ENCODE results near the gene TUBG2.
"Not testable (repeated sequence)": the region's sequence is repeated elsewhere in the genome, so short reads cannot be mapped to it uniquely, and the experiment has no call there.

The TUBG2 gene

DNA sequence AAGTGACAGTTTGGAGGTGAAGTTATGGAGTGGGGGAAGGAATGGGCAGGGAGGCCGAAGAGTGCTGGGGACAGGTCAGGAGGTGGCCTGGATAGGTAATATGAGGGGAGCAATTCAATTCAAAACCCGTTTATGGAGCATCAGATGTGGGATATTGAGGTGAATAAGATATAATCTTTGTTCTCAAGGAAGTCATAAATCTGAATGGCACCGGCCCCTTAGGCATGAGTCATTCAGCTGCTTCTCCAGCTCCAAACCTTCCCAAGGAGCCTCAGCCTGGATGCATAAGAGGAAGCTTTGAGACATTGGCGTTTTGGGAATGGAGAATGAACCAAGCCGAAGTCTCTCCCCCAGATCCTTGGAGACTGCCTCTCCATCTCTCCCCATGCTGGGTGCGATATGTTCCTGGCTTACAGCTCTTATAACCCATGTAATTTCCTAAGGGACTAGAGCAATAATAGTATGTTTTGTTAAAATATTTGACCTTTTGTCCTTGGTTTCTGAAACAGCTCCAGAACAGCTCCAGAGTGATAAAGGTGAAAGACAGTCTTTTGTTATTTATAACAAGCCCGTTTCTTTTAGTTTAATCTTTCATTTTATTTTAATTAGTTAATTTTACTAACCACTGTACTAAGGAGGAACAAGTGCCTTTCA lies 1.7 kb downstream of the TUBG2 start:
- Histone ChIP-seq H3K9me3 (ENCODE audit: control insufficient read depth, low read length) (no peaks in the 10 kb centered on the region), H3K36me3 (ENCODE audit: control insufficient read depth, insufficient read depth, low read length) (no peaks in the 10 kb centered on the region), H3K4me3 (ENCODE audit: low read length) (no peak overlapping the region), H3K9ac (ENCODE audit: low read length) (no peak overlapping the region), H3K27me3 (ENCODE audit: control insufficient read depth, insufficient read depth, low read length) (no peaks in the 10 kb centered on the region), H3K4me1 (ENCODE audit: control insufficient read depth, insufficient read depth, low read length) (peaks cover 10% of the 10 kb centered on the region)

DNA sequence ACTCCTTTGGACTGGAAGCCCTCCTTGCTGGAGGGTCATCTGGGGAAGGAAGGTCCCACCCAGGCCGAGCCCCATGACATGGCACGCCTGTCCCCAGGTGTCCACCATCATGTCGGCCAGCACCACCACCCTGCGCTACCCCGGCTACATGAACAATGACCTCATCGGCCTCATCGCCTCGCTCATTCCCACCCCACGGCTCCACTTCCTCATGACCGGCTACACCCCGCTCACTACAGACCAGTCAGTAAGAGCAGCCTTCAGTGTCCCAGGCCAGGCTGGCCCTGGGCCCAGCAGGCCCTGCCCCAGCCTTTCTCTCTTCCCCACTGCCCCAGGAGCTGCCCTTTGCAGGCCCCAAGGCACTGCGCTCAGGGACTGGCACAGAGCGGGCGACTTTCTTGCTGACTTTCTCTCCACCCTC lies 6.5 kb downstream of the TUBG2 start:
- Histone ChIP-seq H3K36me3 (ENCODE audit: control insufficient read depth, insufficient read depth, low read length) (peaks cover 8% of the 10 kb centered on the region), H3K4me1 (ENCODE audit: control insufficient read depth, insufficient read depth, low read length) (peaks cover 32% of the 10 kb centered on the region), H3K4me3 (ENCODE audit: low read length) (no peak overlapping the region), H3K27me3 (ENCODE audit: control insufficient read depth, insufficient read depth, low read length) (no peaks in the 10 kb centered on the region), H3K9ac (ENCODE audit: low read length) (no peak overlapping the region), H3K9me3 (ENCODE audit: control insufficient read depth, low read length) (no peaks in the 10 kb centered on the region)

DNA sequence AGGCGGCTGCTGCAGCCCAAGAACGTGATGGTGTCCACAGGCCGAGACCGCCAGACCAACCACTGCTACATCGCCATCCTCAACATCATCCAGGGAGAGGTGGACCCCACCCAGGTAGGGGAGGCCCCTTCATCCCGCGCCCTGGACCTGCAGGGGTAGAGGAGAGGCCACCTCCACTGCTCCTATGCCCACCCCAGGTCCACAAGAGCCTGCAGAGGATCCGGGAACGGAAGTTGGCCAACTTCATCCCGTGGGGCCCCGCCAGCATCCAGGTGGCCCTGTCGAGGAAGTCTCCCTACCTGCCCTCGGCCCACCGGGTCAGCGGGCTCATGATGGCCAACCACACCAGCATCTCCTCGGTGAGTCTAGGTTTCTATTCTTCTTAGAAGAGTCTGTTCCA lies 7.0 kb downstream of the TUBG2 start:
- H3K4me3 ChIP-seq (ENCODE audit: low read length); H3K9me3 ChIP-seq (ENCODE audit: control insufficient read depth, low read length); H3K27me3 ChIP-seq (ENCODE audit: control insufficient read depth, insufficient read depth, low read length); H3K9ac ChIP-seq (ENCODE audit: low read length): not testable (repeated sequence)
- Histone ChIP-seq H3K36me3 (ENCODE audit: control insufficient read depth, insufficient read depth, low read length) (peaks cover 14% of the 10 kb centered on the region), H3K4me1 (ENCODE audit: control insufficient read depth, insufficient read depth, low read length) (peaks cover 32% of the 10 kb centered on the region)

DNA sequence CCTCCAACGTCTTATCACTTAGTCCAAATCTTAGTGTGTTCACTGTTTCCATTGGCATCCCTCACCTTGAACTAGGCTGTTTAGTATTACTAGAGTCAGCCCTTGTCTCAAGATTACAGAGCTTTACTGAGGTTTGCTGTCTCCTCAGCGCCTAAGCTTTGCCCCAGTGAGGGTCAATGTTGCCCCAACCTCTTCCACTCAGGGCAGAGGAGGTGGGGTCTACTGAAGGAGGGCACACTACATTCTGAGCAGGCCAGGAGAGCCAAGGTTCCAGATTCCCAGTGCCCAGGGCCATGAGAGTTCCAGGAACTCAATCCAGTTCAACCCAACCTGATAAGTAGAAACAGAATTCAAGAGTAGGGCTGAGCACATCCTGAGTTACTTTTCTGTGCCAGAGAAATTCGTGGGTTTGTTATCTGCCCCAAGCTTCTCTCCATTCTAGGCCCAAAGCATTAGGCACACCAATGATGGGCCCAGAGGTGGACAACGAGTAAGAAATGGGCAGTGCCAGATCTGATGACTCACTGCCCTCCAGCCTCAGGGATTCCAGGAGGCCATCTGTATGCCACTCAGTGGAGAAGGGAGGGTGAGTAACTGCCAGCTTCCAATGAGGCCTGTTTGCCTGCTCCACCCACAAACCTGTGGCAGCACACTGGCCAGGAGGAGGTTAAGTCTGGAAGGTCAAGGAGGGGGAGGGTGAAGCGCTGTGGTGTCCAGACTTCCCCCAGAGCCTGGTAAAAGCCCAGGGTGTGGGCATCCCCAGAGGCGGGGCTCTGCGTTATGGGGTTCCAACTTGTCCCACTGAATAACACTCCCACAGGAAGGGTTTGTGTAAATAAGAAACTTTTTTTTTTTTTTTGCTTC lies 8.2 kb downstream of the TUBG2 start:
- Histone ChIP-seq H3K9ac (ENCODE audit: low read length) (no peak overlapping the region), H3K4me1 (ENCODE audit: control insufficient read depth, insufficient read depth, low read length) (peaks cover 32% of the 10 kb centered on the region), H3K27me3 (ENCODE audit: control insufficient read depth, insufficient read depth, low read length) (no peaks in the 10 kb centered on the region), H3K9me3 (ENCODE audit: control insufficient read depth, low read length) (no peaks in the 10 kb centered on the region), H3K36me3 (ENCODE audit: control insufficient read depth, insufficient read depth, low read length) (peaks cover 17% of the 10 kb centered on the region), H3K4me3 (ENCODE audit: low read length) (no peak overlapping the region)

DNA sequence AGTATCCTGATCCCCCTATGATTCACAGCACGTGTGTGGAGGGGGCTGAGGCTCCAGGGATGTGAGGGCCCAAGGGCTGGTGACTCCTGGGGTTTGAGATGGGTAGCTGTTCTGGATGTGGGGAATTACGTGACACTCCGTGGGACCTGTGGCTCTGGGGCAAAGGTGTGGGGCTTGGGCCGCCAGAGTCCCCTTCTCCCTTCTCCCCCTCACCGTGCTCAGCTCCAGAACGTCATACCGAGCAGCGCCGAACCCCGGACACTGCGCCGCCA lies 10.6 kb downstream of the TUBG2 start:
- H3K27me3 ChIP-seq (ENCODE audit: control insufficient read depth, insufficient read depth, low read length): no peaks in the 10 kb centered on the region
- H3K9ac ChIP-seq (ENCODE audit: low read length): no peak overlapping the region
- H3K4me3 ChIP-seq (ENCODE audit: low read length): no peak overlapping the region
- peaks cover 46% of the 10 kb centered on the region for H3K4me1 ChIP-seq (ENCODE audit: control insufficient read depth, insufficient read depth, low read length)
- peaks cover 26% of the 10 kb centered on the region for H3K36me3 ChIP-seq (ENCODE audit: control insufficient read depth, insufficient read depth, low read length)
- no peaks in the 10 kb centered on the region for H3K9me3 ChIP-seq (ENCODE audit: control insufficient read depth, low read length)

DNA sequence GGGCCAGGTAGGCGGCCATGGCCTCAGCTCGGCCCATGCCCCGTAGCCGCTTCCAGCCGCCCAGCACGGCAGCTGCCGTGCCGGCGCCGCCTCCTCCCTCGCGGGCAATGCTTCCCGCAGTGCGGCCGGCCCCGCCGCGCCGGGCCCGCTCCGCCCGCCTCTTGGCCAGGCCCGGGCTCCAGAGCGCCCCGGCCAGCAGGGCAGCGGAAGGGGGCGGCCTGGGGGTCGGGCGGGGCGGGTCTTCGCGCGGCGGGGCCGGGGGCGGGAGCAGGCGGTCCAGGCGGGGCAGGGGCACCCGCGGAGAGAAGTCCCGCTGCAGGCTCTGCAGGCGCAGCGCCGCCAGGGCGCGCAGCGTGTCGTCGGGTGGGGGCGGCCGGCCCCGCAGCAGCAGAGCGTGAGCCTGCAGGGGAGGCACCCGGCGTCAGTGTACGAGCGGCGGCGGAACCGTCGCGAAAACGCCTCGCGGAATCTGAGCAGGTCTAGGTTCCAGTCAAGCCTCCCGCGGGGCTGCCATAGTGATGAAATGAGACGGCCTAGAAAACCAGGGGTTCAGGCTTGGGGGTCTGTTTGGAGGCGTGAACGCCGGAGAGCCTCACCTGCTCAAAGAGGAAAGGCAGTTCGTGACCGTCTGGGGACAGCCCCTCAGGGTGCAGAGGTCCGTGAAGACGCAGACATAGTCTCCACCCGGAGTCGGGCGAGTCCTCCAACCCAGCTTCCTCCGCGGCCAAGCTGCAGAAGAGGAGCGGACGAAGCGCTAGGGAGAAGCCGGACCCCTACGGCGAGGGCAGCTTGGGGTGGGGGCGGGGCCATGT lies 11.1 kb downstream of the TUBG2 start:
- H3K4me3 ChIP-seq (ENCODE audit: low read length): no peak overlapping the region

DNA sequence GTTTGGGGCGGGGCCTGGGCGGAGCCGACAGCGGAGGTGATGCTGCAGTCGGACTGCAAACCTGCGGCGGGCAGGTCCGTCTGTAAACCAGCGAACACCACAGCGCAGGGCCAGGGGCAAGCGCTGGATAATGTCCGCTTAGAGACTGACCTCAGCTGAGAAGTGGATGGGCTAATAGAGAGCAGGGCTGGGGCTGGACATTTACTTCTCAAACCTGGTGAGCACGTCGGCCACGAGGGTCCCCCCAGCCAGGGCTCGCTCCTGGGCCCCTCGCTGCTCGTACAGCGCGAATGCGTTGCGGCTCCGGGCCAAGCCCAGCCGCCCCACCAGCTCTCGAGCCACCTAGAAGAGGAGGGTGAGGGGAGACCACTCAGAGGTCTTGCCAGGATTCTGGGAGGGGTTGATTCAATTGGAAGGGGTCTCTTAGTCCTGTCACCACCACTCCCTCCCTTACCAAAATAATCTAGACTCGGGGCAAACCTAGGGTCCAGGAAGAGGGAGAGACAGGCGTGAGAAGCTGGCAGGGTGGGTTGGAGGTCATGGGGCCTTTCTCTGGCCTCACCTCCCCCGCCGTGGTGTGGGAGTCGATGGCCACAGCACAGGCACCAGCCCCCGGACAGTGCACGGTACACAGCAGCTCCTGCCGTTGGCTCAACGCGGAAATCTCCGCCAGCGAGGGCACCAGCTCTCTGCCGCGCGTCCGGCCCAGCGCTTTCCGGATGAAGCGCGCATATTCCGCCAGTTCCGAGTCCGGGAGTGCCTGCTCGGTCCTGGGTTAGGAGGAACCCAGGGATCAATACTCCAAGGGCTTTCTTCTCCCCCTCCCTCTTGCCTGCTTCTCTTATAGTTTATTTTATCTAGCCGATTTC lies 11.9 kb downstream of the TUBG2 start:
- Histone ChIP-seq H3K36me3 (ENCODE audit: control insufficient read depth, insufficient read depth, low read length) (peaks cover 26% of the 10 kb centered on the region), H3K27me3 (ENCODE audit: control insufficient read depth, insufficient read depth, low read length) (no peaks in the 10 kb centered on the region), H3K4me3 (ENCODE audit: low read length) (no peak overlapping the region), H3K9me3 (ENCODE audit: control insufficient read depth, low read length) (no peaks in the 10 kb centered on the region), H3K4me1 (ENCODE audit: control insufficient read depth, insufficient read depth, low read length) (peaks cover 52% of the 10 kb centered on the region), H3K9ac (ENCODE audit: low read length) (no peak overlapping the region)

More for the DNA sequence above, 11.1 kb downstream of the TUBG2 start:
- H3K36me3 ChIP-seq (ENCODE audit: control insufficient read depth, insufficient read depth, low read length): peaks cover 26% of the 10 kb centered on the region
- no peaks in the 10 kb centered on the region for H3K9me3 ChIP-seq (ENCODE audit: control insufficient read depth, low read length)
- H3K4me1 ChIP-seq (ENCODE audit: control insufficient read depth, insufficient read depth, low read length): peaks cover 48% of the 10 kb centered on the region
- H3K27me3 ChIP-seq (ENCODE audit: control insufficient read depth, insufficient read depth, low read length): no peaks in the 10 kb centered on the region
- H3K9ac ChIP-seq (ENCODE audit: low read length): no peak overlapping the region

DNA sequence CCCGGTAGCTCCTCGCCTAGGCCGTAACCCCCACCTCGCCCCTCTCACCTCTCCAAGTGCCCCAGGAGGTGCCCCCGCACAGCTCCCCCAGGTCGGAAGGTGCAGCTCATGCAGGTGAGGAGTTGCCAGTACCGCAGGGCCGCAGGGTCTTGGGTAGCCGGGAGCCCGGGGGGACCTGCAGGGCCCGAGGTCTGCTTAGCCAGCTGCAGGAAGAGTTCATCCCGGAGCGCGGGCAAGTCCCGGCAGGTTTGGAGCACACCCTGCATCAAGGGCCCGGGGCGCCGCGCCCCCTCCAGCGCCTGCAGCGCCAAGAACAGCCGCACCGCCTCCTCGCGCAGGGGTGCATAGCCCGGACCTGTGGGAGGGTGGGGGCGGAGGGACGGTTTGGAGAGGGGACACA lies 13.0 kb downstream of the TUBG2 start:
- Histone ChIP-seq H3K27me3 (ENCODE audit: control insufficient read depth, insufficient read depth, low read length) (no peaks in the 10 kb centered on the region), H3K4me3 (ENCODE audit: low read length) (no peak overlapping the region), H3K9me3 (ENCODE audit: control insufficient read depth, low read length) (no peaks in the 10 kb centered on the region), H3K4me1 (ENCODE audit: control insufficient read depth, insufficient read depth, low read length) (peaks cover 44% of the 10 kb centered on the region), H3K36me3 (ENCODE audit: control insufficient read depth, insufficient read depth, low read length) (peaks cover 26% of the 10 kb centered on the region), H3K9ac (ENCODE audit: low read length) (no peak overlapping the region)

DNA sequence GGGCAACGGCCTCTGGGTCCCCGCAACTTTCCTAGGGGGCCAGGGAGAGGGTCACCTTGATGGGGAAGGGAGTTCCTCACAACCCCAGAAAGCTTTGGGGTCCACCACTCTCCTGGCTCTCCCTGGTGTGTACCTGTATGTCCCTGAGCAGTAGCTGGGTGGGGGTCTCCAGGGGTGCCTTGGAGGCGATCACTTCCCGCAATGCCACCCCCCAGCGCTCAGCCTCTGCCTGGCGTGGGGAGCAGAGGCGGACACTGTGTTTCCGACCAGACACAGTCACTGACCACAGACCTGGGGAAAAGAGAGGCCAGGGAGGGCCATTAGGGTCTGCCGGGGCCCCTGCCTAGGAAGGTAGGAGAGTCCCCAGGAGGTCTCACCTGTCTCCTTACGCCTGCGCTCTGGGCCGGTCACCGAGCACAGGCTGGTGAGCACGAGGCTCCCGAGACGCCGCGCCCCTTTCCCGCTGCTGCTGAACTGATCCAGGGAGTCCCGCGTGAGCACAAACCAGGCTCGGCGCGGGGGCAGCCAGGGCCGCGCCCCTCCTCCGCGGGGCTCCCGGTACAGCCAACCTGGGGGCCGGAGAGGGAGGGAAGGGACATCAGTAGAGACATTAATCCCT lies 14.3 kb downstream of the TUBG2 start:
- Histone ChIP-seq H3K27me3 (ENCODE audit: control insufficient read depth, insufficient read depth, low read length) (no peaks in the 10 kb centered on the region), H3K4me3 (ENCODE audit: low read length) (no peak overlapping the region)

DNA sequence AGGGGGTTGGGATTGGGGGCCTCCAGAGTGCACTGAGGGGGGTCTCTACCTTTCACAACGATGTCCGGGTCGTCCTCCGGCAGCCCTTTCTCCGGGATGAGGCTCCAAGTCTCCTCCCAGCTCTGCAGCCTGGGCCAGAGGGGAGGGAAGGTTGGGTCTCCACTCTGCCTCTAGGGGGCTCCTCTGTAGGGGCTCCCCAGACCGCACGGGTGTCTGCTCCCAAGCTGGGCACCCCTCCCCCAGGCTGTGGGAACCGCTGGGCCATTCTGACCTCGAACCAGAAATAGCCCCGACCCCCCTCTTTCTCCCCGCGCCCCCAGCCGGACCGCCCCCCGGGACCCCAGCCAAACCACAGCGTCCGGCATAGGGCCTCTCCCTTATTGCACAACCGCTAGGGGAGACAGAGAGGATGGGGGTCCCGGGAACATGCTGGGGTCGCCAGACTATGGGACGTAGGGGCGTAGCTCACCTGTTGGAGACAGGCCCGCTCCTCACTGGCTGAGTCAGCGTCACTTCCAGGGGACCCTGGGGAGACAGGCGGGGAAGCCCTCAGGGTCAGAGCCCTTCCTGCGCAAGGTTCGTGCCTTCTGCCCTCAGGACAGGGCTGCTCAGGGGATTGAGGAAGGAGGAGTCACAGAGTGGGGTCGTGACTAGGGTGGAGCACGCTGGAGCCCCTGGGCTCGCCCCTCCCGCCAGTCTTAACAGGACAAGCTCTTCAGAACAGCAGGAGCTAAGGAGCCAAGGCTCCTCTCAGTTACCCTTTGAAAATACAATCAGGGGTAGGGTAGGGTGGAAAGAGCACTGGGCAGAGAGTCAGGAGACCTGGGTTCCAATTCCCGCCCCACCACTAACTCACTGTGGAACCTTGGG lies 15.0 kb downstream of the TUBG2 start:
- Histone ChIP-seq H3K4me1 (ENCODE audit: control insufficient read depth, insufficient read depth, low read length) (peaks cover 43% of the 10 kb centered on the region), H3K9me3 (ENCODE audit: control insufficient read depth, low read length) (no peaks in the 10 kb centered on the region), H3K4me3 (ENCODE audit: low read length) (peak overlapping the region; percentile 11), H3K9ac (ENCODE audit: low read length) (peak overlapping the region; percentile 31), H3K27me3 (ENCODE audit: control insufficient read depth, insufficient read depth, low read length) (no peaks in the 10 kb centered on the region), H3K36me3 (ENCODE audit: control insufficient read depth, insufficient read depth, low read length) (peaks cover 24% of the 10 kb centered on the region)

More for the DNA sequence above, 14.3 kb downstream of the TUBG2 start:
- Histone ChIP-seq H3K36me3 (ENCODE audit: control insufficient read depth, insufficient read depth, low read length) (peaks cover 26% of the 10 kb centered on the region), H3K4me1 (ENCODE audit: control insufficient read depth, insufficient read depth, low read length) (peaks cover 39% of the 10 kb centered on the region), H3K9me3 (ENCODE audit: control insufficient read depth, low read length) (no peaks in the 10 kb centered on the region), H3K9ac (ENCODE audit: low read length) (peak overlapping the region; percentile 31)
